ENCODE results near the gene EXOC3L4. TPM values are rescaled to one million over a fixed set of nuclear protein-coding genes. Genes with fewer than 3 reads are reported as not detected.

Gene EXOC3L4
- polyA plus RNA-seq, 1 of the 3 experiments (the other 2 are of a cell fraction), result 0.46 TPM

DNA sequence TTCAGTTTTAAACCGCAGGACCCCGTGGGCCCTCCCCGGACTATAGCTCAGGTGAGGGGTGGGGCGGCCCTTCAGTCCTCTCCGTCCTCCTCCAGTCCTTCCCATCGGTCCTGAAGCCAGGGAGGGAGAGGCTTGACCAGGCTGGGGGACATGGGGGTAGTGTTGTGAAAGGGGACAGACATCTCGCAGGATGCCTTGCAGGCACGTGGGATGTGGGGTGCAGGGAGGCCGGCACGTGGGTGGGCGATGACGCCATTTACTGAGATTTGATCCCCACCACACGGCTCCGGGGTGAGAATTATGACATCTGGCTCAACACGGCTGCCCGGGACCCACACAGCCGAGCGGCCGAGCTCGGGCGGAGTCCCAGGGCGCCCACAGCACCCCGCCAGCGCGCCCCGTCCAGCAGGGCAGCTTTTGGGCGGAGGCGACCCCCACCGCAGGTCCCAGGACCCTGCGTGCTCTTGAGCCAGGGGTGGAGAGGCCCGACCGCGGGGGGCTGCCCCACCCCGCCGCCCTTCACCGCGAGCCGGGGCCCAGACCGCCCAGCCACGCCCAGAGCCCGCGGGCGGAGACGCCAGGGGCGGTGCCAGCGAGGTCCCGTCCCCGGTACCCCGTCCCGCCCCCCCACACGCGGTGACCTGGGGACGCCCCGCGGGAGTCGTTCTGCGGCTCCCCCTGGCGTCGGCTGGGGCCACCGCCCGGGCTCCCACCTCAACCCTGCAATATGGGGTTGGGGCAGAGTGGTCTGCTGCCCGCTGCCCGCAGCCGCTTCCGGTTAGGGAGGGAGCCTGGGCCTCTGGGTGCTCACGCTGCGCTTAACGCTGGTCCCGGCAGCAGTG is 3.3 kb upstream of the EXOC3L4 start:
- Histone ChIP-seq H3K4me2 (peak overlapping the region; percentile 50; the same call in 1 of the 2 replicates), H4K20me1 (ENCODE audit: insufficient read depth) (no peaks in the 10 kb centered on the region), H3K36me3 (replicated peaks in 1 of 2; ENCODE audit: control insufficient read depth in 1 of 2, insufficient read depth in 2 of 2, low read length in 1 of 2) (no peaks in the 10 kb centered on the region), H3K9me2 (no peaks in the 10 kb centered on the region), H3K27me3 (ENCODE audit: insufficient read depth) (no peaks in the 10 kb centered on the region), H3K27ac (ENCODE audit: low read depth in 2 of 2, low read length in 1 of 2) (no peak overlapping the region), H3K79me2 (ENCODE audit: insufficient read depth) (no peaks in the 10 kb centered on the region), H3K9ac (no peak overlapping the region), H3F3A (replicated peaks; ENCODE audit: insufficient read depth) (peaks cover 4% of the 10 kb centered on the region), H3K4me3 (ENCODE audit: low read depth in 2 of 2, low read length in 1 of 2) (peak overlapping the region in 1 of 2 experiments; percentile 33; a peak in 2 of 4 replicates), H3K9me3 (no peaks in the 10 kb centered on the region), H3K4me1 (ENCODE audit: control insufficient read depth in 1 of 2, insufficient read depth in 2 of 2, low read depth in 1 of 2, low read length in 1 of 2) (peaks cover 0 to 4% of the 10 kb centered on the region in 2 experiments; a peak in 1 of 4 replicates), H2AFZ (ENCODE audit: low read depth) (no peak overlapping the region)
- TF ChIP-seq POLR2AphosphoS5 (IDR thresholded peaks at IDR 0.05; ENCODE audit: low read depth, low read length) (no peak), SMC3 (IDR thresholded peaks at IDR 0.05; ENCODE audit: low read depth, low read length) (peak; percentile 15), MXI1 (IDR thresholded peaks at IDR 0.05; ENCODE audit: low read depth, low read length) (no peak), GABPA (IDR thresholded peaks at IDR 0.05; ENCODE audit: low read depth) (no peak), TAF1 (IDR thresholded peaks at IDR 0.05; ENCODE audit: borderline replicate concordance, low read depth, low read length) (no peak), ELF1 (IDR thresholded peaks at IDR 0.05) (no peak), RAD21 (IDR thresholded peaks at IDR 0.05; ENCODE audit: low read length) (peak; percentile 20; the same call in 1 of the 2 replicates), EZH2phosphoT487 (IDR thresholded peaks at IDR 0.05; ENCODE audit: borderline replicate concordance, low read depth) (no peak), RCOR1 (IDR thresholded peaks at IDR 0.05; ENCODE audit: low read length) (no peak), MEF2A (IDR thresholded peaks at IDR 0.05; ENCODE audit: borderline replicate concordance, low read depth) (no peak)
- TF ChIP-seq, protein P1, sequence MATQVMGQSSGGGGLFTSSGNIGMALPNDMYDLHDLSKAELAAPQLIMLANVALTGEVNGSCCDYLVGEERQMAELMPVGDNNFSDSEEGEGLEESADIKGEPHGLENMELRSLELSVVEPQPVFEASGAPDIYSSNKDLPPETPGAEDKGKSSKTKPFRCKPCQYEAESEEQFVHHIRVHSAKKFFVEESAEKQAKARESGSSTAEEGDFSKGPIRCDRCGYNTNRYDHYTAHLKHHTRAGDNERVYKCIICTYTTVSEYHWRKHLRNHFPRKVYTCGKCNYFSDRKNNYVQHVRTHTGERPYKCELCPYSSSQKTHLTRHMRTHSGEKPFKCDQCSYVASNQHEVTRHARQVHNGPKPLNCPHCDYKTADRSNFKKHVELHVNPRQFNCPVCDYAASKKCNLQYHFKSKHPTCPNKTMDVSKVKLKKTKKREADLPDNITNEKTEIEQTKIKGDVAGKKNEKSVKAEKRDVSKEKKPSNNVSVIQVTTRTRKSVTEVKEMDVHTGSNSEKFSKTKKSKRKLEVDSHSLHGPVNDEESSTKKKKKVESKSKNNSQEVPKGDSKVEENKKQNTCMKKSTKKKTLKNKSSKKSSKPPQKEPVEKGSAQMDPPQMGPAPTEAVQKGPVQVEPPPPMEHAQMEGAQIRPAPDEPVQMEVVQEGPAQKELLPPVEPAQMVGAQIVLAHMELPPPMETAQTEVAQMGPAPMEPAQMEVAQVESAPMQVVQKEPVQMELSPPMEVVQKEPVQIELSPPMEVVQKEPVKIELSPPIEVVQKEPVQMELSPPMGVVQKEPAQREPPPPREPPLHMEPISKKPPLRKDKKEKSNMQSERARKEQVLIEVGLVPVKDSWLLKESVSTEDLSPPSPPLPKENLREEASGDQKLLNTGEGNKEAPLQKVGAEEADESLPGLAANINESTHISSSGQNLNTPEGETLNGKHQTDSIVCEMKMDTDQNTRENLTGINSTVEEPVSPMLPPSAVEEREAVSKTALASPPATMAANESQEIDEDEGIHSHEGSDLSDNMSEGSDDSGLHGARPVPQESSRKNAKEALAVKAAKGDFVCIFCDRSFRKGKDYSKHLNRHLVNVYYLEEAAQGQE (IDR thresholded peaks at IDR 0.05; ENCODE audit: low read depth, low read length), result no peak
- TF ChIP-seq, protein P2, sequence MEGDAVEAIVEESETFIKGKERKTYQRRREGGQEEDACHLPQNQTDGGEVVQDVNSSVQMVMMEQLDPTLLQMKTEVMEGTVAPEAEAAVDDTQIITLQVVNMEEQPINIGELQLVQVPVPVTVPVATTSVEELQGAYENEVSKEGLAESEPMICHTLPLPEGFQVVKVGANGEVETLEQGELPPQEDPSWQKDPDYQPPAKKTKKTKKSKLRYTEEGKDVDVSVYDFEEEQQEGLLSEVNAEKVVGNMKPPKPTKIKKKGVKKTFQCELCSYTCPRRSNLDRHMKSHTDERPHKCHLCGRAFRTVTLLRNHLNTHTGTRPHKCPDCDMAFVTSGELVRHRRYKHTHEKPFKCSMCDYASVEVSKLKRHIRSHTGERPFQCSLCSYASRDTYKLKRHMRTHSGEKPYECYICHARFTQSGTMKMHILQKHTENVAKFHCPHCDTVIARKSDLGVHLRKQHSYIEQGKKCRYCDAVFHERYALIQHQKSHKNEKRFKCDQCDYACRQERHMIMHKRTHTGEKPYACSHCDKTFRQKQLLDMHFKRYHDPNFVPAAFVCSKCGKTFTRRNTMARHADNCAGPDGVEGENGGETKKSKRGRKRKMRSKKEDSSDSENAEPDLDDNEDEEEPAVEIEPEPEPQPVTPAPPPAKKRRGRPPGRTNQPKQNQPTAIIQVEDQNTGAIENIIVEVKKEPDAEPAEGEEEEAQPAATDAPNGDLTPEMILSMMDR (IDR thresholded peaks at IDR 0.05), result peak; percentile 34; the same call in 1 of the 2 replicates
- TF ChIP-seq, protein P3, sequence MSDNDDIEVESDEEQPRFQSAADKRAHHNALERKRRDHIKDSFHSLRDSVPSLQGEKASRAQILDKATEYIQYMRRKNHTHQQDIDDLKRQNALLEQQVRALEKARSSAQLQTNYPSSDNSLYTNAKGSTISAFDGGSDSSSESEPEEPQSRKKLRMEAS (IDR thresholded peaks at IDR 0.05; ENCODE audit: low read depth), result no peak
- TF ChIP-seq, protein P4, sequence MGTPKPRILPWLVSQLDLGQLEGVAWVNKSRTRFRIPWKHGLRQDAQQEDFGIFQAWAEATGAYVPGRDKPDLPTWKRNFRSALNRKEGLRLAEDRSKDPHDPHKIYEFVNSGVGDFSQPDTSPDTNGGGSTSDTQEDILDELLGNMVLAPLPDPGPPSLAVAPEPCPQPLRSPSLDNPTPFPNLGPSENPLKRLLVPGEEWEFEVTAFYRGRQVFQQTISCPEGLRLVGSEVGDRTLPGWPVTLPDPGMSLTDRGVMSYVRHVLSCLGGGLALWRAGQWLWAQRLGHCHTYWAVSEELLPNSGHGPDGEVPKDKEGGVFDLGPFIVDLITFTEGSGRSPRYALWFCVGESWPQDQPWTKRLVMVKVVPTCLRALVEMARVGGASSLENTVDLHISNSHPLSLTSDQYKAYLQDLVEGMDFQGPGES (IDR thresholded peaks at IDR 0.05; ENCODE audit: low read depth, low read length), result no peak
- ChIA-PET POLR2A (no interaction called here), CTCF (interaction anchor here (0.6 to 6.3 kb wide), 10 partner anchors 9 to 300 kb away, joined by 3 to 69 read pairs (median 4); no protein-coding TSS in a partner anchor)
- peak; percentile 94 for DNase-seq
- WGBS (ENCODE audit: low lambda C conversion rate), result 61% methylated on average over 12 of the region's 69 CpGs

Measured in SK-N-SH (cell line).